Activated CD4-positive, alpha-beta T cell treated with anti-CD3 and anti-CD28 coated beads, Interleukin-2, amount 50 U/mL, for 48 hours (primary cell): Measurements from ENCODE around the gene MXI1.

ENCODE experiments used
- DNase-seq, 2 experiments: peaks; one replicate each; pipeline ENCODE4 v3.0.0-alpha.2; 2020

Gene MXI1

DNA sequence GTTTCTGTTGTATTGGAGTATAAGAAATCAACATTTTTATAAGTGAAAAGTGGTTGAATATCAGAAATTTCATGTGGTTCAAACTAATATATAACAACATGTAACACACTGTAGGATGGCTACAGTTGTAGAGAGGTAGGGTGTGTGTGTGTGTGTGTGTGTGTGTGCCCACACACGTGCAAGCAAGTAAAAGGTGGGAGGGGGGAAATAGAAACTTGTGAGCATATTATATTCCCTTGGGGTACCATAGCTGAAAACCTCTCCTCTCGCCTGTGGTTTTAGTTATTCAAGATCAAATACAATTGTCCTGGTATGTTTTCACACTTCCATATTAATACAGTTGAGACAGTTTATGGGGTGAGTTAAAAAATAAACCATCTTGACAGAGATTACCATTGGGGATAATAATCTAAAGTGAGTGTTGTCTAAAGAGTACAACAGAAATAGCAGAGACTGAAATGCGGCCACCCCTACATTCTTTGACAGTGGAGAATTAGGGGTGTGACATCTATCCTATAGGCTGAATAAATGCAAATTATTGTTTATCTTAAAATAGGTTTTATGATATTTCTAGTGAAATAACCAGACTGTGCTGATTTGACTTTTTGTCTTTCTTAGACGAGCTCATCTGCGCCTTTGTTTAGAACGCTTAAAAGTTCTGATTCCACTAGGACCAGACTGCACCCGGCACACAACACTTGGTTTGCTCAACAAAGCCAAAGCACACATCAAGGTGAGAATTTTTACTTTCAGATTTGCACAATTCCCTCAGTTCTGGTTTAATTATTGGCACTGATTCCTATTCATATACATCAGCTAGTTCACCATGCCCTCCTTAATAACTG, 71.4 kb downstream of the MXI1 start:
- DNase-seq = no peak

DNA sequence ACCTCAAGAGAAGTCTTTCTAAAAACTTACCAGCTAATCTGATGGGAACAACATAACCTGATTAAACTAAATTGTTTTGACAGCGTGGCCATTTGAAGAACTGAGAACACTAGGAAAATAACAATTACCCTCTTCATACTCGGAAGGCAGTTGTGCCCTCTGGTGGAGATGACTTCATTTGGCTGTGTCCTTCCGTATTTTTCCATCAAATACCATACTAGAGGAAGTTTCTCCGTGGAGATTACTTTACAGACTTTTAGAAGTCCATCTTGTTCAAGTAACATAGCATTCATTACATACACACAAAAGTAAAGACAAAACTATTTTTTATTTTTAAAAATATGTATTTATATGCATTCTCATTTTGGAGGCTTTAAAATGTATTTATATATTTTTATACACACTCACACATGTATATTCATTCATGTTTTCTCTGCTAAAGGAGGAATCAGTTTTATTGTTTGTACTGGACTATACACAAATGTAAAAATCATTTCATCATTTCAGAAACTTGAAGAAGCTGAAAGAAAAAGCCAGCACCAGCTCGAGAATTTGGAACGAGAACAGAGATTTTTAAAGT, 72.1 kb downstream of the MXI1 start:
- peak; percentile 20 to 44 for DNase-seq

DNA sequence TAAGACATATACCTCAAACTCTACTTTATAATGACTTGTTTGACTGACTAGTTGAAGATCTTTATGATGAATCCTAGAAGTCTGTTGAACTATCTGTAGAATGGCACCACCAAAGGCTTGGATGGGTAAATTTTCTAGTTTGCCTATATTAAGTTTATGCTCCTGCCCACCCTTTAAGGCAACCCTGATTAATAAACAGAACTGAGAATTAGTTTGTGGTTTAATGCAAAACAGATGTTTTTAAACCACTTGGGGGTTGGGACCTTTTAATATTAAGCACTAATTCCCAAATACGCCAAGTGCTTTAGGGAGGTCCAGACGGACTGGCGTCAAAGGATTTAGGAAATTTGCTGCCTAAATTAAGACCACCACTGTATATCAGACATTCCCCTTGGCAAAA, 76.9 kb downstream of the MXI1 start:
- no peak for DNase-seq

DNA sequence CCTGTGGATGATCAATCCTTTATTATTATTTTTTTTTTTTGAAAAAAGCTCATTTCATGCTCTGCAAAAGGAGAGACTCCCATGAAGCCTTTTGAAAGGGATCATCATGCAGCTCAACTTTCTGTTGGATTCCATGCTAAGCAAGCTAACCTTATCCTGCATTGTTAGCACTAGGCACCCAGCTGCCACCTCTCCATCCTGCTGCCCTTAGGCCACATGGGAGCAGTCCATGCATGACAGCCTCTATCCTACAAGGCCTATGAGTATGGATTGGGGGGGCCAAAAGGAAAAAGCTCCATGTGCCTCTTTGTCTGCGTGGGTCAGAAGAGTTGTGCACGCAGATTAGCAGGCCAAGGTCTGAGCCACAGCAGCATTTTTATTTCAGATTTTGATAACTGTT, 78.1 kb downstream of the MXI1 start:
- DNase-seq = no peak

DNA sequence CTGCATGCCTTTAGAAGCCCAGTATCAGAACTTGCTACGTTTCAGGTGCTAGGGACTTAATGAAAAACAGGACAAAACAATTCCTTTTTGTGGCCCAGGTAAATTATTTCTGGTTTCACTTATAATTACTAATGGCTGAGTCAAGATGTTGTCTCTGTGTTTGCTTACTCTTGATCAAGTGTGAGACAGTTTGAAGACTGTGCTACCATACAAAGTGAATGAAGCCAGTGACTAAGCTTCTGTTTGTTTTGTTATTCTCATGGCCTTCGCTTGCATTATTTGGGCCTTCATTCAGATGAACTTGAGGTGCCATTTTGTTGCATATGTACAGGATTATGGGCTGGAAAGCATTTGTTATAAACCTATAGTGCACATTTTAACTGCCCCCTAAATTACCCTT, 79.4 kb downstream of the MXI1 start:
- no peak for DNase-seq

DNA sequence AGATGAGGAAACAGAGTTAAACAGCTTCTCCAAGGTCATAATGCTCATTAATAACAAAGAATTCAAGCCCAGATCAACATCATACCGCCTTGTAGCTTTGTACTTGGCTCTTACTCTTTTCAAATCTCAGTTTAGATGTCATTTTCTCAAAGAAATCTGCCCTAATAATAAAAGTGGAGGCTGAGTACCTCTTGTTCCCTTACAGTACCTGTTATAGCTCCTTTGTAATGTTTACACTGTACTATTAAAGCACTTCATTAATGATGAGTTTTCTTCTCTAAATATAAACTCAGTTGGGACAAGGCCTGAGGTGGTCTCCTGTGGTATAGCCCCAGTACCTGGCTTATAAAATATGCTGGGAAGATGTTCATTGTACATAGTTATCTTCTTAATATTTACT, 89.6 kb downstream of the MXI1 start:
- no peak for DNase-seq

DNA sequence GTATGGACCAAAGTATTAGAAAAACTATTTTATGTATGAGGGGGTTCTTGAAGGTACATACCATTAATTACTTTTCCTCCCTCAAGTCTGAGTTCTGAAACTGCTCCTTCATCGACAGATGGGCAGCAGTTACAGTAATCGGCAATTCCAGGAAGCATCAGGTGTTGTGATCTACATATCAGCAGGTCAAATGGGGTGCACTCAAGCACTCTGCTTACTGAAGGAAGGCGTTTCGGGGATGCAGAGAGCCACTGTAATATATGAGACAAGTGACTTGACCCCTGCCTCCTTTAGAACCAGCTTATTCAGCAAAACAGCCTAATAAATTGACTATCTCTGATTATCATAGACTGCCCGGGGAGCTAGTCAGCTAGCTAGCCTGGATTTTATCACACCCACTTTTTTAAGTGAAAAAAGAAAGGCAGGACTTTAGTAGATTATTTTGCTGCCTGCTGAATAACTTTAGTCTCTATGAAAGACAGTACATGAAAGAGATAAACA, 93.1 kb downstream of the MXI1 start:
- DNase-seq = no peak

DNA sequence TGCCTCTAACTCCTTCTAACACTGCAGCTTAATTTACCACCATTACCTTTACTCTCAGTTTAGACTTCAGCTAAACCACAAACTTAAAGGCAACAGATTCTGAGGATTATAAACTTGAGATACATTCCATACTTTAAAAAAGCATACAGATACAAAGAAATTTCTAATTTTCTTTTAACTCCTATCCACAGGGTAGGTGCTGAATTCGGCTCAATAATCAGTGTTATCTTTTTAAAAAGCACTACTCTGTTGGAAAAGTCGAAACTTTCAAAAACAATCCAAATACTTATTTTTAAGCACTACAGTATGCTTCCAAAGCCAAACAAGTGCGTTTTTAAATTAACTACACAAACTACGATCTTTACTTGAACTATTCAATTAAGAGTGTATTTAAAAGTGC, 96.3 kb downstream of the MXI1 start:
- DNase-seq = no peak

DNA sequence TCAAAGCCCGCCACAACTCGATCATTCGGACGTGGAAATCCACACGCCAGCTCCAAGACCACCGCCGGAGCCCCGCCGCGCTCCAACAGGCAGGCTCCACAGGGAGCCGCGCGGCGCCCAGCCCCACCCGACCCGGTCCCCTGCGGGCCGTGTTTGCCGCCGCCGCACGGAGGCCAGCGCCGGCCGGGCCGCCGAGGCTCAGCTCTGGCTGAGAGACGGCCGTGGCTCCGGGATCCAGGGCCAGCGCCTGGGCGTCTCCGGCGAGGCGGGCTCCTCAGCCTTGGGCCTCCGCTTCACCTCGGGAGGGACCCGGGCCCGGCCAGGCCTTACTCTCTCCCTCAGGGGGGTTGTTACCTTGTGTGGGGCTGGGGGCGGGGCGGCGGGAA, 97.0 kb downstream of the MXI1 start:
- DNase-seq = peak in 1 of 2 experiments; percentile 33

DNA sequence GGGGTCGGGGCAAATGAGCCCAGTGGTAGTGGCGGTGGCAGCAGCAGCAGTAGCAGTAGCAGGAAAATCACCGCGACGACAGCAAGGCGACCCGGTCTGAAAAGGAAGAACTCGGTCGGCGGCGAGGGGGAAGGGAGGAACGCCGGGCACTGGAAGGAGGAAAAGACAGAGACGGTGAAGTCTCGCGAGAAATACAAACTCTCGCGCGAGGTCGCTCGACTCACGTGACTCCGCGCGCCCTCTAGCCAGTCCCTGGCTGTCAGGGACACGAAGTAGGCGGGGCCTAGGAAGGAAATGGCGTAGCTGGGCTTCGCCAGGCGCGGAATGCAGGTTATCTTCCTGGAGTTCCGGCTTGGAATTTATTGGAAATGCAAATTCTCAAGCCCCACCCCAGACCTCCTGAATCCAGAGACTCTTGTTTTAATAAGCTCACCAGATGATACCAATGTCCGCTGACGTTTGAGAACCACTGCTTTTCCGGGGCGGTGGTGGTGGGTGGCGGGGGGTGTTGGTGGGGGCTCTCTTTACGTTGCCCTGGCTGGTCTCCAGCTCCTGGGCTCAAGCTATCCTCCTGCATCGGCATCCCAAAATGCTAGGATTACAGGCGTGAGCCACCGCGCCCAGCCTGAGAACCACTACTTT, 97.5 kb downstream of the MXI1 start, which contains the start of gene SMNDC1:
Gene SMNDC1, minus strand, starts transcription at position 141 of the 642 bp plus-strand sequence. CDS start 1,333 bp downstream, outside the sequence.
- DNase-seq = peak; percentile 98

DNA sequence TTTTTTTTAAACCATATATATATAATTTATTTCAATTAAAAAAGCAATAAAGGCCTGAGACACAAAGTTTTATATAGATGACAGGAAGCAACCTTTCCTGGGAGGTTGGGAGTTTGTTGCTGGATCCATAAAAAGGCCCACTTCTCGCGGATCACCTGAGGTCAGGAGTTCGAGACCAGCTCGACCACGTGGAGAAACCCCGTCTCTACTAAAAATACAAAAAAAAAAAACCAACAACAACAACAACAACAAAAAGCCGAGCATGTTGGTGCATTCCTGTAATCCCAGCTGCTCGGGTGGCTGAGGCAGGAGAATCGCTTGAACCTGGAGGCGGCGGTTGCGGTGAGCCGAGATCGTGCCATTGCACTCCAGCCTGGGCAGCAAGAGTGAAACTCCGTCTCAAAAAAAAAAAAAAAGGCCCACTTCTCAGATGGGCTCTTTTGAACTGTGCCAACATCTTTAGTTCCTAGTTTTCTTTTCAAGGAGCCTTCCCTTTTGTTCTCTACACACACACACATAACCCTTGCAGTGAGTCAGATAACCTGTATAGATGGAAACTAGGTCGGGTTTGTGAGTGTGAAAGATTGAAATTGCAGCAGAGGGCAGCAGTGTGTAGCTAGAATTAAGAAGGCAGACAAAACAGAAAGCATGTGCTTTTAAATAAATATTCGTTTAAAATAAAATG, 98.5 kb downstream of the MXI1 start:
- peak in 1 of 2 experiments; percentile 48 for DNase-seq

DNA sequence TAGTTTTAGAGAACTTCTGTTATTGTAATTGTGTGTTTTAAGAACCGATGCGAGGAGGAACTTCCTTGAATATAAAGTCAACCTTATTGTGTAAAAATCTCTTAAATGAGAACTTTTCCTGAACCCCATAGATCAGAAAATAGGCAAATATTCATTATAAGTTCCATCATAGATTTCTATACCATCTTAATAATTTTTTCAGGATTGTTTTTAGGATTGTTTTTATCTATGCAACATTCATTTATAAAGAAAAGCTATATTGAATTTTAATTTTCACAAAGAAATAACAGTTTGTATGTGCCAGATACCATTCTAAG, 99.0 kb downstream of the MXI1 start:
- DNase-seq = no peak

DNA sequence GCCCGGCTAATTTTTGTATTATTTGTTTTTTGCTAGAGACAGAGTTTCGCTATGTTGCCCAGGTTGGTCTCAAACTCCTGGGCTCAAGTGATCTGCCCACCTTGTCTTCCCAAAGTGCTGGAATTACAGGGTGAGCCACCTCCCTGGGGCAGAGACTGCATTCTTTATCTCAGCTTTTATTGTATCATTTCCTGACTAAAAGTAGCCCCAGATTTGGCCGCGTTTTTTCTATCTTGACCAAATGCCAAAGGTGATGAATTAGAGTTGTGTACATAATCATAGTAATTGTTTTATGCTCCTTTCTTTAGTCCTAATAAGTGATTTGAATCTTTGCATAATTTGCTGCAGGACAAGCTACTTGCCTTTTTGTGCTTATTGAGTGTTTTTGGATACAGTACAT, 100.4 kb downstream of the MXI1 start:
- DNase-seq = no peak

DNA sequence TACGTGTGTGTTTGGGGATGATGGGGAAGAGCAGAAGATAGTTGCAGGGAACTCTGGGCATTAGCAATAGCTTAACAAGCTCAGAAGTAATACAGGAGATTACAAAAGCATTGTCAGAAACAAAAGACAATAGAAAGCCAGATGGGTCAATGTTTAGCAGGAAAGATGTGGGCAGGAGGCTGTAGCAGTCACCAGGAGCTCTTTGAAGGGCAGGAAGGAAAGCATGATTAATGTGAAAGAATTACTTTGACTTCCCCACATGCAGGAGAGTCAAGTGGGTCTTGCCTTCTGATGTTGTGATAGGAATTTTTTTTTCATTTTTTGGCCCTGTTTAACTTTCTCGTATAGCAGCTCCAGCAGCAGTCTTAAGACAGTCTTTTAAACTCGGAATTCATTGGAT, 103.3 kb downstream of the MXI1 start:
- DNase-seq = no peak

DNA sequence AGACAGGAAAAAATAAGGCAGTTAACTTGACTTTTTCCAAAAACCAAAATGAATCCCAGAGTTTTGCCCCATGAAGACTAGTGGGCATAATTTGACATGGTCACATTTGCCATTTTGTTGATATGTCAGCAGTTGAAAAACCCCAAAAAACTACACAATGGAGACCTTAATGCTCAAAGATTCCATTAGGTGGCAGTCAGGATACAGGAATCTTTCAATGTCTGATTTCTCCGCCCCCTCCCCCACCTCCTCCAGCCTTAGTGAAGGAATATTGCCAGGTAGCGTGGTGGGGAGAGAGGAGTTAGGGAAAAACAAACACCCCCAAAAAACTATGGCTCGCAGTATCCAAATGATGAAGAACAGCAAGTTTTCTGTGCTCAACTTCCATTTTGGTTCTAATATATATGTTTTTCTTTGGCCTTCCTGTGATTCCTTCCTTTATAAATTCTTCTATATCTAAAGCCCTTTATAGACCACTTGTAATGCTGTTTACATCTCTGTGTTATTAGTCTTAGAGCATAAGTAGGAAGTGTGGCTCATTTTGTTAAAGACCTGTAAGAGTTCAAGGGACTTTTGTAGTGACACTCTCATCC, 104.0 kb downstream of the MXI1 start:
- peak; percentile 50 to 57 for DNase-seq

DNA sequence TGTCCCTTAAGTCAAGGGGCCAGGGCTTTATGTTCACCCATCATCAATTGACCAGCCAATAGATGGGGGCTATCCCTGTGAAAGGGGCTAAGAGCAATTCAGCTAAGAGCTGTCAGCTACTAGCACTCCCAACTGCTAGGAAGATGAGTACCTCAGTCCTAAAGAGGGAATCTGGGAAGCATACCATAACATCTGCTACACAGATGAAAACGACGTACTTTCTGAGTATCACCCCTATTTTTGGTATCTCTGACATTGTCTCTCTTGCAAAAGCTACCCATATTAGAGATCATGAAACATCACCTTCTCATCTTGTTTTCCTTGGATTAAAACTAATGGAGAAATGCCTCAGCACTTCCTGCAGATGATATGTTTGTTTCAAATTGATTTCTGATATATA, 104.8 kb downstream of the MXI1 start:
- no peak for DNase-seq

DNA sequence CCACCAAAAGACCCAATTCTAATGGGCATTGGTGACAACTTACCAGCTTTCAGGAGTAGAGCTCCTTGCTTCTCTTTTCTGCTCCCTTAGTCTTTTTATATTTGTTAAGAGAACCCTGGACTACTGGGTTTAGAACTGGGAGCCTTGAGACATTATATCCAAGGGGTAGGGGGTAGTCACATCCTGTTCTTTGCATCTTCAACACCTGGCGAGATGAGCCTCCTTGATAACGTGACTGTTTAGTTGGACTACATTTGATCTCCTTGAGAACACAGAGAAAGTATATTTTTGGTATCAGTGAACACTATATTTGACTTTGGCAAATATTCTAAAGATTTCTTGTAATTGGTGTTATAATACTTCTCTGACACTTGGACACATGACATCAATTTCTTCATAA, 106.3 kb downstream of the MXI1 start:
- no peak for DNase-seq

DNA sequence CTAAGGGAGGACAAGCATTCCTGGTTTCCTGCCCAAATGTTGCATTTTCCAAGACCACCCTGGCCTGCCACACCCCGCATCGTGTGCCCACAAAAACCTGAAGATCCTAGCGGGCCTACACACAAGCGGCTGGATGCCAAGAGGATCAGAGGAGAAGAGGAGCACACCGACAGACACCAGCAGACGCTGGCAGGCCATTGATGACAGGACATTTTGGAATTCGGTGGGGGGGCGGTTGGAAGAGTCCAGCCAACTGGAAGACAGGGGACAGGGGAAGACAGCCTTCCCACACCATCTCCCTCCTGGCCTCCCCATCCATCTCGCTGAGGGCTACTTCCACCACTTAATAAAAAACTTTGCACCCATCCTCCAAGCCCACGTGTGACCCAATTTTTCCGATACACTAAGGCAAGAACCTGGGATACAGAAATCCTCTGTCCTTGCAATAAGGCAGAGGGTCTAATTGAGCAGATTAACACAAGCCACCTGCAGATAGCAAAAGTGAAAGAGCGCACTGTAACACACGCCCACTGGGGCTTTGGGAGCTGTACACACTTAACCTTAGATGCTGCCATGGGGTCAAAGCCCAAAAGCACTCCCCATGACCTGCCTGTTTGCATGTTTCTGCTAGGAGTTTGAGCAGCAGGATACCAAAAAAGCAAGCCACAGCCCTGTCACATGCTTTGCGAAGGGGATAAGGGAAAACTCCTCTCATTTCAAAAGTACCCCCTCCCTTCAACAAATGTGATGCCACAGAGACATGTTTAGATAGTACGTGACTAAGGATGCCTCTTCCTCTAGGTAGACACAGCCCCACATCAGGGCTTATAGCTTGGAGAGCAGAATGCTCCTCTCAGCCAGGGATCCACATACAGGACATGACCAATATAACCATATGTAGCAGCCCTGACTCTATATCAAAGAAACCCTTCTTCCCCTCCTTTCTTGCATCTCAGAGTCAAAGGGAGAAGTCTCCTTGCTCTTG, 110.8 kb downstream of the MXI1 start:
- DNase-seq = no peak

DNA sequence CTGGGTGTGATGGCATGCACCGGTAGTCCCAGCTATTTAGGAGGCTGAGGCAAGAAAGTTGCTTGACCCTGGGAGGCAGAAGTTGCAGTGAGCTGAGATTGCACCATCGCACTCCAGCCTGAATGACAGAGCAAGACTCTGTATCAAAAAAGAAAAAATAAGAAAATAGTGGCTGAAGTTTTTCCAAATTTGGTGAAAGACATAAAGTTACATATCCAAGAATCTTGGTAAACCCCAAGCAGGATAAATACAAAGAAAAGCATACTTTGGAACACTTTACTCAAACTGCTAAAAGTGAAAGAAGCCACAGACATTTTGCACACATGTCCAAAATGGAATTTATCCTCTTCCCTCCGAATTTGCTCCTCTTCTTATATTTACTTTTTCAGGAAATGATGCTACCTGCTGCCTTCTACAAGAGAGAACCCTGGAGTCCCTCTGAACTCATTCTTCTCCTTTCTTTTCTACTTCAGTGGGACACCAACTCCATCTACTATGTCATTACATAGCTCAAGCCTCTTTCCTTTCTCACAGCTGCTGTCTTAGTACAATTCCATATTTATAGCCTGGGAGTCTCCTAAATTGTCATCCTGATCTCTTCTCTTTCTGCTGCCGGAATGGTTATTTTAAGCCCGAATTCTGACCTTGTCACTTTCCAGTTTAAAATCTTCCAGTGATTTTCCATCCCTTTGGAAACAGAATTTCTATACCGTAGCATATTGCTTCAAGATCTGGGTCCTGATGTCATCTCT, 114.6 kb downstream of the MXI1 start:
- no peak for DNase-seq

DNA sequence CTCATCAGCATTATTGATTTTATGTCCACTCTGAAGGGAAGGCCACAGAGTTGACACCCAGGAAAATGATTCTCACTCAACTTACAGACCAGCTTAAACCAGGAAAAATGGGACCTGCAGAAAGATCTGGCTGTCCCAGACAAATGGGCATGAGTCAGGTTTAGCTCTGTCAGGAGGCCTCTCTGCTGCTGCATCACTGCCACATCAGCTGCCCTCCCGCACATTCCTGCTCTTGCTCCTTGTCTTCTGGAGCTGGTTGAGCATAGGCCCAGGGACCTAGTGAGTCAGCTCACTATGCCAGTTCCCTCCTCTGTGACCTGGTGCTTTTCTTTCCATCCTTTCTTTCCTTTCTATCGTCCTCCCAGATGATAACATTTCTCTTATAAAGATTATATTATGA, 116.1 kb downstream of the MXI1 start:
- DNase-seq = no peak

DNA sequence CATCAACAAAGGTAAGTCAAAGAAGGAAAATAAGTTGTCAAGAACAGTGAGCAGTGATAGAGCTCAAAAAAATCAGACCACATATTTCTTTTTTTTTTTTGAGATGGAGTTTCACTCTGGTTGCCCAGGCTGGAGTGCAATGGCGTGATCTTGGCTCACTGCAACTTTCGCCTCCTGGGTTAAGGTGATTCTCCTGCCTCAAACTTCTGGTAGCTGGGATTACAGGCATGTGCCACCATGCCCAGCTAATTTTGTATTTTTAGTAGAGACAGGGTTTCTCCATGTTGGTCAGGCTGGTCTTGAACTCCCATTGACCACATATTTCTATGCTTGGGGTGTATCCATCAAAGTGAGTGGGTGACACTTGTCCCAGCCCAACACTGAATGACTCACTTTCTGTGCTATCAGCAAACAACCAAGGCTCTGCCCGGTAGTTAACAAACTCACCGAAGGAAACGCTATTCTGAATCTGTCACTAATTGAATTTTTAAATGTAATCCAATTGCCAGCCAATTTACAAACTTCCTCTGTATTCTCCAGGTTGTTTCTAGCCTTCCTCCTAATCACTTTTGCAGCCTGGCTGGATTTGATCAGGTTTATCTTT, 116.9 kb downstream of the MXI1 start:
- DNase-seq = no peak
